Activated CD4-positive, alpha-beta T cell treated with anti-CD3 and anti-CD28 coated beads, Interleukin-2, amount 10 ng/mL, durations not matched to agents 24 days and 14 days (primary cell): ENCODE results near the gene HHAT. TPM values are rescaled to one million over a fixed set of nuclear protein-coding genes. Genes with fewer than 3 reads are reported as not detected.
A peak's percentile ranks its signal among the peaks of the same experiment; 100 is the strongest.
"Not testable (repeated sequence)": the region's sequence is repeated elsewhere in the genome, so short reads cannot be mapped to it uniquely, and the experiment has no call there.

Experiments
- DNase-seq: peaks from one replicate; pipeline ENCODE4 v3.0.0; 2022
- H3K27ac Mint-ChIP-seq: one replicate; pipeline ENCODE4 v1.8.0; 2022; ENCODE audit warnings: mild to moderate bottlenecking, mixed read lengths
- H3K27me3 Mint-ChIP-seq: one replicate; pipeline ENCODE4 v1.8.0; 2022; ENCODE audit warnings: mixed read lengths
- H3K36me3 Mint-ChIP-seq: one replicate; pipeline ENCODE4 v1.8.0; 2022; ENCODE audit warnings: low read depth, mild to moderate bottlenecking, mixed read lengths
- H3K4me1 Mint-ChIP-seq: one replicate; pipeline ENCODE4 v1.8.0; 2021; ENCODE audit warnings: mixed read lengths
- H3K4me3 Mint-ChIP-seq: one replicate; pipeline ENCODE4 v1.8.0; 2022; ENCODE audit warnings: mild to moderate bottlenecking, moderate library complexity, mixed read lengths
- H3K9me3 Mint-ChIP-seq: one replicate; pipeline ENCODE4 v1.8.0; 2021; ENCODE audit warnings: mixed read lengths
- intact Hi-C: fragments of 100-400 bp; cut with micrococcal nuclease; formaldehyde crosslinking; loops from one replicate; pipeline ENCODE4 v1.15.1; 2023
- total RNA-seq: library from RNA; stranded (reverse); gene quantifications from 2 replicates; pipeline ENCODE4 v1.2.3, GENCODE V29; 2022

The HHAT gene
- total RNA-seq, 1 donor from 2014 or later, result 0.47 TPM

DNA sequence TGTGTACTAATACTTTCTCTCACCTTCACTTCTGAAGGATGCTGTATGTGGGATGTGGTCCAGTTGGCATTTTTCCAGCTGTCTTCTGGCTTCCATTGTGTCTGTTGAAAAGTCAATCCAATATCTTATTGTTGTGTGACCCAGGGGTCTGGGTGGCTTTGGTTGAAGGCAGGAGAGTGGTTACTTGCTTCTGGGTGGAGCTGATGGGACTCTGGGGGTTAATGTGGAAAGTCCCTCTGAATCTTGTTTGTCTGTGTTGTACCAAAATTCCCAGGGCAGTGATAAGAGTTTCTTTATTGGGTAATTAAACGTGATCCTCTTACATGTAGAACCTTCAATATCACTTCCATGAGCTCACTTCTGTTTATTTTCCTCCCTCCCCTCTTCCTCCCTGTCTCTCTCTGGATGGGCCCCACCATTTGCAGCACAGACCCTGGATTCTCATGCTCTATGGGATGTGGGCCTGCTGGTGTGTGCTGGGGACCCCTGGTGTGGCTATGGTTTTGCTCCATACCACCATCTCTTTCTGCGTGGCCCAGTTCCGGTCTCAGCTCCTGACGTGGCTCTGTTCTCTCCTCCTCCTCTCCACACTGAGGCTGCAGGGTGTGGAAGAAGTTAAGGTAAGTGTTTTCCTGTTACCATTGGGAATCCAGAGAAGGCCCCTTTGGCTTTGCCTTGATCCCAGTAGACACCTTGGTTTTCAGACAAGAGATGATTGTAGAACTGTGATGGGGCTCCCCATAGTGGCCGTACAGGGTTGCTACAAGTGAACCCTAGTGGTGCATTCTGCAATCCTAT is 71.5 kb downstream of the HHAT start:
- peak; percentile 83 for DNase-seq
- Mint-ChIP-seq H3K27ac (peak overlapping the region; percentile 78), H3K27me3 (peaks cover 15% of the 10 kb centered on the region), H3K36me3 (no peaks in the 10 kb centered on the region), H3K4me1 (peaks cover 23% of the 10 kb centered on the region), H3K9me3 (peaks cover 4% of the 10 kb centered on the region), H3K4me3 (peak overlapping the region; percentile 45)
- intact Hi-C loops, result loop anchor here (1.0 to 10.0 kb wide), 5 partner anchors 26 to 535 kb away; no protein-coding TSS in a partner anchor

DNA sequence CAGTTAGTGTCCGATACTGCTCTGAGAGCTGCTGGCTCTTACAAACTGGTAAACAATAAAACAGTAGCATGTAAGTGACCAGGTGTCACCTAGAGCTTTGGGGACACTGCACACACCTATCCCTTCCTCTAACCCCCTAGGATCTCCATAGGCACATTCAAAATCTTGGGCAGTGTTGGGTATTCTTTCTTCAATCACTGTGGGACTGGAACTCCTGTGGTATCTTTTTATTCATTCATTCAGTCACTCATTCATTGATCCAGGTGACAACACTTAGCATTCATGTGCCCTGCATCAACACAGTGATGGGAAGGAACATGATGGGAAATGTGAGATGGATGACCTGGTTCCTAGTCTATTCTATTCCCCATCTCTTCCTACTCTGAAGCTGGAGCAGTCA is 73.9 kb downstream of the HHAT start:
- Mint-ChIP-seq H3K27me3 (peaks cover 10% of the 10 kb centered on the region), H3K36me3 (no peaks in the 10 kb centered on the region), H3K4me1 (peaks cover 18% of the 10 kb centered on the region), H3K4me3 (no peak overlapping the region), H3K9me3 (no peaks in the 10 kb centered on the region), H3K27ac (no peak overlapping the region)
- intact Hi-C loops, result loop anchor here (10.0 kb wide), 1 partner anchor 538 kb away; no protein-coding TSS in a partner anchor
- no peak for DNase-seq

DNA sequence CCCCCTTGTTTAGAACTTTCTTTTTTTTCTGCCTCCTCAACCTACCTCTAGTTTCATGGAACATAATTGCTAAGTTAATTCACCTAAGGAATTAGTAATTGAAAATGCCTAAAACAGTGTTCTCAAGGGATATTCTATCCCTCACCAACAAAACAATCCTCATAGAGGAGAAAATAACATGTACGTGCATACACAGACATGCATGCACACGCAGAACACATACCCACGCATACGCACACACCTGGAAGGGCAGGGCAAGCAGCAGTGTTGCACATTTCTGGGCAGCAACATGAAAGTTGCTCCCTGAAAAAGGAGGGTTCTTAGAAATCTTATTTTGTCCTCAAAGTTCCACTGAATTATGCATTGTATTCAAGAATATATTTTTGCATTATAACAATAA is 76.6 kb downstream of the HHAT start:
- H3K27ac Mint-ChIP-seq, result no peak overlapping the region
- no peak overlapping the region for H3K4me3 Mint-ChIP-seq
- intact Hi-C loops, result loop anchor here (5.0 to 10.0 kb wide), 2 partner anchors 541 to 1107 kb away; no protein-coding TSS in a partner anchor
- no peaks in the 10 kb centered on the region for H3K36me3 Mint-ChIP-seq
- no peak for DNase-seq
- peaks cover 4% of the 10 kb centered on the region for H3K4me1 Mint-ChIP-seq
- H3K27me3 Mint-ChIP-seq, result peaks cover 10% of the 10 kb centered on the region
- H3K9me3 Mint-ChIP-seq, result no peaks in the 10 kb centered on the region

DNA sequence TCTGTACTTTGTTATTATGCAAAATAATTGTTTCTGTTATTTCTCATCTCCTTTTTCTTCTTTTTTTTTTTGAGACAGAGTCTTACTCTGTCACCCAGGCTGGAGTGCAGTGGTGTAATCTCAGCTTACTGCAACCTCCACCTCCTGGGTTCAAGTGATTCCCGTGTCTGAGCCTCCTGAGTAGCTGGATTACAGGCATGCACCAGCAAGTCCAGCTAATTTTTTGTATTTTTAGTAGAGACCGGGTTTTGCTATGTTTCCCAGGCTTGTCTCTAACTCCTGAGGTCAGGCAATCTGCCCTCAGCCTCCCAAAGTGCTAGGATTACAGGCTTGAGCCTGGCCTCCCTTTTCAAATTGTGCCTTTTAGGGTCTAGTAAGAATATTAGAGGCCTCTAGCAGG is 77.6 kb downstream of the HHAT start:
- not testable (repeated sequence) for H3K9me3 Mint-ChIP-seq, H3K4me1 Mint-ChIP-seq, H3K4me3 Mint-ChIP-seq, DNase-seq, H3K27ac Mint-ChIP-seq, H3K36me3 Mint-ChIP-seq, H3K27me3 Mint-ChIP-seq
- intact Hi-C loops, result loop anchor here (2.0 to 10.0 kb wide), 4 partner anchors 40 to 1106 kb away; no protein-coding TSS in a partner anchor

DNA sequence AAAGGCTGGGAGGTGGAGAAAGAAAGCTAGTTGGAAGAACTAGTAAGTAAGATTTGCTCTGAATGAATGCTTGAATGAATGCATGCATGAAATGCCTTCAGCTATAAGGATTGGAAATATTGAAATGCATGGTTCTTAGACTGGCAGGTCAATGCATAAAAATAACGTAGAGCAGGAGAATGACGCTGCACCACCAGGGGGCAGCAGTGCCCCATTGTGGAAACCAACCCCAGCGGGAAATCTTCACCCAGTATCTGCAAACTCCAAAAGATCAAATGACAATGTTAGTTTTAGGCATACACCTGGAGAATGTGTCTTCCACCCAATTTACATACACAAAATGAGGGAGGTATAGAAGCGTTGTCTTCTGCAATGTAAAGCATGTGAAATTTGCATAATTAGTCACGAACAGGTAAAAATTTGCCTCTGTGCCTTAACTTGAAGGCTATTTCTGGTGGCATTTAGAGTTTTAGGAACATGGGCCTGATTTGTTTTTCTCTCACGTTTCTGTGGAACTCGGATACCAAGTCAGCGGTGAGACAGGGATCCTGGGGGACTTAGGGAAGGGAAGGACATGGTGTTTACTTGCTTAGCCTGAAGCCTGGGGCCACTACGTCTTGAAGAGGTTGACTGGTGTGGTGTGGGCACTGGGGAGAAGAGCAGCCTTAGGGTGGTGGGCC is 78.6 kb downstream of the HHAT start:
- intact Hi-C loops, result loop anchor here (1.0 to 10.0 kb wide), 7 partner anchors 39 to 1248 kb away; no protein-coding TSS in a partner anchor
- peak; percentile 91 for DNase-seq
- H3K4me1 Mint-ChIP-seq, result no peaks in the 10 kb centered on the region
- H3K27ac Mint-ChIP-seq, result no peak overlapping the region
- H3K27me3 Mint-ChIP-seq, result peaks cover 10% of the 10 kb centered on the region
- no peaks in the 10 kb centered on the region for H3K9me3 Mint-ChIP-seq
- H3K36me3 Mint-ChIP-seq, result no peaks in the 10 kb centered on the region
- H3K4me3 Mint-ChIP-seq, result no peak overlapping the region

DNA sequence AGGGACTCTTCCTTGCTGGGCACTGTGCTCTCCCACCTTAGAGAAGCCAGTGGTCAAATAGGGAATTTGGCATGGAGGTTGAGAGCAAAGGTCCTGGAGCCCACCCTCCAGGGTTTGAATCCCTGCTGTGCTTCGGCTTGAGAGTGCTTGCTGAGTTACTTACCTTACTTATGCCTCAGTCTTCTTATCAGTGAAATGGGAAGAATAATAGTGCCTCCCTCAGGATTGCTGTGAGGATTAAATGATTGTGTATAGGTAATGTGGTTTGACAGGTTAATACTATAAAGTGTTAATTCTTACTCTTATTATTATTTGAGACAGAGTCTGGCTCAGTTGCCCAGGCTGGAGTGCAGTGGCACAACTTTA is 79.2 kb downstream of the HHAT start:
- intact Hi-C loops, result loop anchor here (1.0 to 10.0 kb wide), 7 partner anchors 39 to 1247 kb away; no protein-coding TSS in a partner anchor
- Mint-ChIP-seq H3K4me3 (no peak overlapping the region), H3K27ac (no peak overlapping the region), H3K9me3 (no peaks in the 10 kb centered on the region), H3K4me1 (no peaks in the 10 kb centered on the region), H3K27me3 (peaks cover 10% of the 10 kb centered on the region), H3K36me3 (no peaks in the 10 kb centered on the region)
- DNase-seq, result no peak

DNA sequence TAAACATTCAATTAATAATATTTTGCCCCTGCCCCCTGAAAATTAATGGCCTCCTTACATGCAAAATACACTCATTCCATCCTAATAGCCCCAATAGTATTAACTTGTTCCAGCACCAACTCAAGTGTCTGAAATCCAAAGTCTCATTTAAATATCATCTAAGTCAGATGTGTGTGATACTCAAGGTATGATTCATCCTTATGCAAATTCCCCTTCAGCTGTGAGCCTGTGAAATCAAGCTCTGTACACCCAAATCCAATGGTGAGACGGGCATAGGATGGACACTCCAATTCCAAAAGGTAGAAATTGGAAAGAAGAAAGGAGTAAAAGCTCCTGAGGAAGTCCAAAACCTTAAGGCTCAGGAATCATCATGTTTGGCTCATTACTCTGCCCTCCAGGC is 83.5 kb downstream of the HHAT start:
- Mint-ChIP-seq H3K9me3 (no peaks in the 10 kb centered on the region), H3K4me3 (no peak overlapping the region), H3K4me1 (no peaks in the 10 kb centered on the region), H3K27me3 (no peaks in the 10 kb centered on the region), H3K27ac (no peak overlapping the region), H3K36me3 (no peaks in the 10 kb centered on the region)
- intact Hi-C loops, result no loop called here
- DNase-seq, result no peak

DNA sequence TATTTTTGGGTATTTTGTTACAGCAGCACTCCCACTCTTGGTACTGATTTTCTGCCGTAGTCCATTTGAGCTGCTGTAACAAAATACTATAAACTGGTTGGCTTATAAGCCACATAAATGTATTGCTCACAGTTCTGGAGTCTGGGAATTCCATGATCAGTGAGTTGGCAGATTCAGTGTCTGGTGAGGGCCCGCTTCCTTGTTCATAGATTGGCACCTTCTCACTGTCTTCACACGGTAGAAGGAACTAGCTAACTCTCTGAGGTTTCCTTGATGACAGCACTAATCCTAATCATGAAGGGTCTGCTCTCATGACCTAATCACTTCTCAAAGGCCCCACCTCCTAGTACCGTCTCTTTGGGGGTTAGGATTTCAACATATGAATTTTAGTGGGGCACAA is 85.2 kb downstream of the HHAT start:
- no peaks in the 10 kb centered on the region for H3K4me1 Mint-ChIP-seq
- no peaks in the 10 kb centered on the region for H3K27me3 Mint-ChIP-seq
- intact Hi-C loops, result no loop called here
- no peaks in the 10 kb centered on the region for H3K36me3 Mint-ChIP-seq
- H3K9me3 Mint-ChIP-seq, result no peaks in the 10 kb centered on the region
- DNase-seq, result no peak
- H3K27ac Mint-ChIP-seq, result no peak overlapping the region
- no peak overlapping the region for H3K4me3 Mint-ChIP-seq

DNA sequence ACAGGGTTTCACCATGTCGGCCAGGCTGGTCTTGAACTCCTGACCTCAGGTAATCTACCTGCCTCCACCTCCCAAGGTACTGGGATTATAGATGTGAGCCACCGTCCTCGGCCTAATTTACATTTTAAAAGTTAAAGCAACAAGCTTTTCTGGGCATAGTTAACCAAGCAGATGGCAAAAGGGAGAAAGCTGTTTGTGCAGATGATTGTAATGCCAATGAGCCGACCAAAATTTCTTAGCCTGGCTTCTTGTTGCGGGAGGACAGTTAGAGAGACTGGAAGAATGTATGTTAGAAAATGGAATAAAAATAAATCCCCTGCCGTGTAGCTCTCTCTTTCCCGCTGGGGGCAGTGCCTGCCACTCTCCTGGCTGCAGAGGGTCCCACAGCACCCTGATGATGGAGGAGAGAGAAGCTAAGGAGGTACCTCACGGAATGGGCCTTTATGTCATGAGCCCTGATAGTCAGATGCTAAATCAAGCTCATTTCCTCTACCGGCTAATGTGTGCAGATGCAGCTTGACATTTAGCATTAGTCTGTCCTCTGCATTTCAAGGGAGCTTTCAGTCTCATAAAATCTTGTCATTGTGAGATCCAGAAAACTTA is 87.2 kb downstream of the HHAT start:
- no peaks in the 10 kb centered on the region for H3K36me3 Mint-ChIP-seq
- no peak for DNase-seq
- H3K9me3 Mint-ChIP-seq, result no peaks in the 10 kb centered on the region
- H3K27me3 Mint-ChIP-seq, result peaks cover under 1% of the 10 kb centered on the region
- no peak overlapping the region for H3K4me3 Mint-ChIP-seq
- no peak overlapping the region for H3K27ac Mint-ChIP-seq
- intact Hi-C loops, result no loop called here
- no peaks in the 10 kb centered on the region for H3K4me1 Mint-ChIP-seq

DNA sequence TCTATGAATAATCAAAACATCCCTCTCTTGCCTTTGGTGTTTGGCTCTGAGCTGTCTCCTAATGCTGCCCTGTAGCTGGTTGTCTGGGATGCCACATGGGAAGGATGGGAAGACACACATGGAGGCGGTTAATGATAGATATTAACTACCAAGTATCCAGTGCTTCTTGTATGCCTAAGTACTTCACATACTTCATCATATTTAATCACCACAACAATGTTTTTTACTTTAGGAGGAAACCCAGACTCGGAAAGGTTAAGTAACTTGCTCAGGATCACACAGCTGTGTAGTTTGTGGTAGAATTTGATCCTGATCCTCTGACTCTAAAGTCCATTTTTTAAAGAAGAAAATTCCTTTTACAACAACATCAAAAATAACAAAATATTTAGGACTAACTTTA is 88.0 kb downstream of the HHAT start:
- no peaks in the 10 kb centered on the region for H3K4me1 Mint-ChIP-seq
- H3K27ac Mint-ChIP-seq, result no peak overlapping the region
- no peak overlapping the region for H3K4me3 Mint-ChIP-seq
- no peak for DNase-seq
- H3K27me3 Mint-ChIP-seq, result peaks cover 2% of the 10 kb centered on the region
- H3K9me3 Mint-ChIP-seq, result no peaks in the 10 kb centered on the region
- intact Hi-C loops, result no loop called here
- no peaks in the 10 kb centered on the region for H3K36me3 Mint-ChIP-seq

DNA sequence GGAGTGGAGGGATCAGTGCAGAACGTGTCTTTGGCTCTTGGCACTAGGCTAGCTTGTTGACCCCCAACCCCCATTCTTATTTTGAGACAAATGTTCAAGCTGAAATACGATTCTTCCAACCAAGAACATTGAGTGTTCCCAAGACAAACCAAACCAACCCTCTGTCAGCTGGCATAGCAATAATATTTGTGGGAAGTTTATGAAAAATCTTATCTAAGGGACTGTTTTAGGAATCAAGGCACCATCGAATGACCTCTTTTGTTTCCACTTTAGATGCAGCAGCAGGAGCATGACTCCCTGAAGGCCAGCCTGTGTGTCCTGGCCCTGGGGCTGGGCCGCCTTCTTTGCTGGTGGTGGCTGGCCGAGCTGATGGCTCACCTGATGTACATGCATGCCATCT is 89.2 kb downstream of the HHAT start:
- H3K4me1 Mint-ChIP-seq, result no peaks in the 10 kb centered on the region
- H3K36me3 Mint-ChIP-seq, result no peaks in the 10 kb centered on the region

DNA sequence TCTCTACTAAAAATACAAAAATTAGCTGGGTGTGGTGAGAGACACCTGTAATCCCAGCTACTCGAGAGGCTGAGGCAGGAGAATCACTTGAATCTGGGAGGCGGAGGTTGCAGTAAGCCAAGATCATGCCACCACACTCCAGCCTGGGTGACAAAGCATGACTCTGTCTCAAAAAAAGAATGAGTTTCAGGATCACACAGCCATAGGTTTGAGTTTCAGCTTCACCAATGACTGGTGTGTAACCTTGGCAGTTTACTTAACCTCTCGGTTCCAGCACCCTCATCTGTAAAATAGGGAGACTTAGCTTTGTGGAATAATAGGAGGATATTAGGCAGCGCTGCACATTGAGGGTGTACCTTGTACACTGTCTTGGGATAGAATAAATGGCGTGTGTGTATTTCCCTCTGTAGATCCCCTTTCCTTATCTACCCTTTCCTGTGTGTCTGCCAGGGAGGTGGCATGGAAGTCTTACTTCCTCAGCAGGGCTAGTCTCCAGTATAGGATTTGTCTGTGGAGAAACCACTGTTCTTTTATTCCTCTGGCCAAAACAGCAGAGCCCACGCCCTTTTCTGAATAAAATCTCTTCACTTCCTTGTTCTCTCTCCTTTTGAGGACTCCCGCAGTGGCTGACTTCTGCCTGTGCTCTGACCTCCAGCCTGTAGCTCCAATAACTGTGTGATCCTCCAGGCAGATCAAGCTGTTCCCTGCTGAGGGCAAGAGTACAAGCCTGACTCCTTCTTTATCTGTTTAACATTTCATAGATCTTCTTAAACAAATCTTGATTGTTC is 90.4 kb downstream of the HHAT start:
- Mint-ChIP-seq H3K4me1 (no peaks in the 10 kb centered on the region), H3K4me3 (no peak overlapping the region), H3K36me3 (no peaks in the 10 kb centered on the region), H3K27me3 (peaks cover 7% of the 10 kb centered on the region), H3K9me3 (peaks cover 4% of the 10 kb centered on the region), H3K27ac (no peak overlapping the region)
- intact Hi-C loops, result no loop called here
- DNase-seq, result no peak

More for the DNA sequence above, 89.2 kb downstream of the HHAT start:
- intact Hi-C loops, result no loop called here
- no peaks in the 10 kb centered on the region for H3K9me3 Mint-ChIP-seq
- peaks cover 2% of the 10 kb centered on the region for H3K27me3 Mint-ChIP-seq
- H3K4me3 Mint-ChIP-seq, result no peak overlapping the region
- H3K27ac Mint-ChIP-seq, result no peak overlapping the region
- no peak for DNase-seq

DNA sequence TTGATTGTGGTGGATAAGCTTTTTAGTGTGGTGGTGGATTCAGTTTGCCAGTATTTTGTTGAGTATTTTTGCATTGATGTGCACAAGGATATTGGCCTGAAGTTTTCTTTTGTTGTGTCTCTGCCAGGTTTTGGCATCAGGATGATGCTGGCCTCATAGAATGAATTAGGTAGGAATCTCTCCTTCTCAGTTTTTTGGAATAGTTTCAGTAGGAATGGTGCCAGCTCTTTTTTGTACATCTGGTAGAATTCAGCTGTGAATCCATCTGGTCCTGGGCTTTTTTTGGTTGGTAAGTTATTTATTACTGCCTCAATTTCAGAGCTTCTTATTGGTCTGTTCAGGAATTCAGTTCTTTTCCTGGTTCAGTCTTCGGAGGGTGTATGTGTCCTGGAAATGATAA is 98.0 kb downstream of the HHAT start:
- H3K9me3 Mint-ChIP-seq, H3K4me1 Mint-ChIP-seq, H3K36me3 Mint-ChIP-seq, H3K4me3 Mint-ChIP-seq, intact Hi-C loops, H3K27ac Mint-ChIP-seq, DNase-seq: not testable (repeated sequence)
- peaks cover 26% of the 10 kb centered on the region for H3K27me3 Mint-ChIP-seq
